ENCODE results near the gene GEMIN4.
A peak's percentile ranks its signal among the peaks of the same experiment; 100 is the strongest.
"Not testable (repeated sequence)": the region's sequence is repeated elsewhere in the genome, so short reads cannot be mapped to it uniquely, and the experiment has no call there.

GEMIN4 gene

GRCh38 chr17:752002-752619 lies at the start of gene GEMIN4:
Gene GEMIN4 (minus strand): TSS chr17:752264. CDS start chr17:752142, 122 bp downstream.
- peak within 1 kb of the TSS; percentile 98 for H3K4me3 Mint-ChIP-seq
- peak; percentile 94 for ATAC-seq
- H3K9me3 Mint-ChIP-seq: no peaks in the 10 kb centered on the region
- peaks cover 38% of the 10 kb centered on the region for H3K4me1 Mint-ChIP-seq
- peak within 1 kb of the TSS; percentile 99 for H3K27ac Mint-ChIP-seq
- no peaks in the 10 kb centered on the region for H3K27me3 Mint-ChIP-seq
- H3K36me3 Mint-ChIP-seq: peaks cover 36% of the 10 kb centered on the region

- no peak for ATAC-seq
- Mint-ChIP-seq H3K27ac (no peak overlapping the region), H3K36me3 (no peaks in the 10 kb centered on the region), H3K4me3 (no peak overlapping the region), H3K27me3 (peaks cover 18% of the 10 kb centered on the region), H3K9me3 (no peaks in the 10 kb centered on the region), H3K4me1 (no peaks in the 10 kb centered on the region)
Measured at GRCh38 chr17:801660-802059, 49.6 kb upstream of the GEMIN4 start.

GRCh38 chr17:800446-801242 lies 48.6 kb upstream of the GEMIN4 start:
- Mint-ChIP-seq H3K36me3 (no peaks in the 10 kb centered on the region), H3K27ac (no peak overlapping the region), H3K4me1 (no peaks in the 10 kb centered on the region), H3K27me3 (peaks cover 17% of the 10 kb centered on the region), H3K9me3 (no peaks in the 10 kb centered on the region), H3K4me3 (no peak overlapping the region)
- ATAC-seq: no peak

DNA sequence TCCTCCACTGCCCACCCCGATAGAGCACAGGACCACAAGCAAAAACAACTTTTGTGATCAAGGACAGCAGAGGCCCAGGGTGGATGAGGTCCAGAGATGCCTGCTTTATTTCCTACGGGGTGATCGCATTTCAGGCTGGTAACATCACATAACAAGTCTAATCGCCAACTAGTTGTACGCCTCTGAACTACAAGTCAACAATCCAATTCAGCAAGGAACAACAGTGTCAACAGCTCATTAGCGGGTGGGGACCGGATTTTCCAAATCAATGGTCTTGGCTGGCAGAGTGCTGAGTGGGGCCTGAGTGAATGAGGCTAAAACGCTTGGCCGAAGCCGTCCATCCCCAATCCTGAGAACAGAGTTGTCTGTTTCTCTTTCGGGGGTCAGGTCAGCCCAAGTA lies 47.2 kb upstream of the GEMIN4 start:
- Mint-ChIP-seq H3K4me3 (no peak overlapping the region), H3K27me3 (peaks cover 15% of the 10 kb centered on the region), H3K27ac (no peak overlapping the region), H3K9me3 (no peaks in the 10 kb centered on the region), H3K36me3 (no peaks in the 10 kb centered on the region), H3K4me1 (peaks cover 6% of the 10 kb centered on the region)
- no peak for ATAC-seq

DNA sequence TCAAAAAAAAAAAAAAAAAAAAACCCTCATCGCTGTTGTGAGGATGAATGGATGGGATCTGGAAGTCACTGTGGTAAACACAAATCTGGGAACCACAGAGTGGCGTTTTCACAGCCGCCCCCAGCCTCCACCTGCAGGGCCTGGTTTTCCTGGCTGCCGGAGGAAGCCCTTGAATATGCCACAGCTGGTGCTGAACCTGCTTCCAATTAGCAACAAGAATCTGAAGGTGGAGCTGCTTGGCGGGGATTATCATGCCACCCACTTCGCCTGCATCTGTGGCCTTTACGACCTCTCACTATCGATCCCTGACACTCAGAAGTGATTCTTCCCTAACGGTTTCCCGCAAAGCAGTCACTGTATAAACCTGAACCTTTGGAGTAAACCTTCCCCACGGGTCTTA lies 46.2 kb upstream of the GEMIN4 start:
- Mint-ChIP-seq H3K27ac (no peak overlapping the region), H3K36me3 (no peaks in the 10 kb centered on the region), H3K4me3 (no peak overlapping the region), H3K9me3 (no peaks in the 10 kb centered on the region), H3K27me3 (peaks cover 5% of the 10 kb centered on the region), H3K4me1 (peaks cover 6% of the 10 kb centered on the region)
- ATAC-seq: no peak

DNA sequence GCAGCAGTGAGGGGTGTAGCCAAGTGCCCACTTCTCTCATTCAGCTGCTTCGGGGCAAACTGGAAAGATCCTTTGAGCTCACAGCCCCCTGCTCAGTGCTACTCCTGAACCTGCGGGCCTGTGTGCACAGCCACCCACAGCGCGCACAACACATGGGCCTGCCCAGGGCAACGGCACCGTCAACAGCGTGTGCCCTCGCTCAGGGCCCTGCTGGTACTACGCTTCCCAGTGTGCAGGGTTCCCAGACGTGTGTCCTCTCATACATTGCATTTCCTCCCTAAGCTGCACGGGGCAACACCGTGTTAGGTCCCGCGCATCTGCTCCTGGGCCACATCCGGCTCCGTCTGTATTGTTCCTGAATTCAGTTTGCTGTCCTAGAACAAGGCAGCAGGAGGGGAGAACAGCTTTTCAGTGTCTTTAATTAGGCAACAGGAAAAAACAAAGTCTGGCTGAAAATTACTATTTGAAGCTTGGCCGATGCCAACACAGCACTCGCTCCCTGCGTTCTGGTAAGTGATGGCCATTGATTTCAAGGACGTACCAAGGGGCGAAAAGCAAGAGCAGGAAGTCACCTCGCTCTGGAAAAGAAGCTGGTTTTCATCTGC lies 45.3 kb upstream of the GEMIN4 start:
- Mint-ChIP-seq H3K36me3 (no peaks in the 10 kb centered on the region), H3K4me1 (peaks cover 6% of the 10 kb centered on the region), H3K27ac (no peak overlapping the region), H3K9me3 (no peaks in the 10 kb centered on the region), H3K4me3 (no peak overlapping the region), H3K27me3 (no peaks in the 10 kb centered on the region)
- no peak for ATAC-seq

GRCh38 chr17:796609-797008 lies 44.5 kb upstream of the GEMIN4 start:
- Mint-ChIP-seq H3K9me3 (no peaks in the 10 kb centered on the region), H3K4me3 (no peak overlapping the region), H3K36me3 (no peaks in the 10 kb centered on the region), H3K27me3 (no peaks in the 10 kb centered on the region), H3K27ac (no peak overlapping the region), H3K4me1 (peaks cover 6% of the 10 kb centered on the region)
- ATAC-seq: no peak

- Mint-ChIP-seq H3K36me3 (peaks cover 6% of the 10 kb centered on the region), H3K9me3 (no peaks in the 10 kb centered on the region), H3K4me1 (peaks cover 6% of the 10 kb centered on the region), H3K4me3 (no peak overlapping the region), H3K27ac (no peak overlapping the region), H3K27me3 (no peaks in the 10 kb centered on the region)
- no peak for ATAC-seq
Measured at GRCh38 chr17:795721-796120, 43.7 kb upstream of the GEMIN4 start.

DNA sequence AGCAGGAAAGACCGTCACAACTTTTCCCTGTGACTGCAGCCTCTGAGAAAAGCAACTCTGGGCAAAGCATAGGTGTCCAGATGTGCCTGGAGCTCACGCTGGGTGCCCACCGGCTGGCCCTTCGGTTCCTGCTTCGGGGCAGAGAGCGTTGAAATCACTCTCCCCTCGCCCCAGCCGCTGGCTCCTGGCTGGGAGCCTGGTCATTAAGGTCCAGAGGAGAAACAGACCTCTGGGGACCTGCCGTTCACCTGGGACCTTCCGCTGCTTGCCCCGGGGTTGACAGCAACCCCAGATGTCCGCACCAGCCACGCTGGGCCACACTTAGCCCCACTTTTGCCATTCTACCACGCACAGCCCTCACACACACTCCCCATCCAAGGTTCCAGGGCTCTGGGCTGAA lies 43.2 kb upstream of the GEMIN4 start:
- H3K9me3 Mint-ChIP-seq: no peaks in the 10 kb centered on the region
- H3K4me3 Mint-ChIP-seq: no peak overlapping the region
- ATAC-seq: no peak
- no peaks in the 10 kb centered on the region for H3K27me3 Mint-ChIP-seq
- no peak overlapping the region for H3K27ac Mint-ChIP-seq
- H3K4me1 Mint-ChIP-seq: peaks cover 6% of the 10 kb centered on the region
- H3K36me3 Mint-ChIP-seq: peaks cover 7% of the 10 kb centered on the region

GRCh38 chr17:794876-795275 lies 42.8 kb upstream of the GEMIN4 start:
- H3K4me1 Mint-ChIP-seq: peaks cover 6% of the 10 kb centered on the region
- peaks cover 11% of the 10 kb centered on the region for H3K36me3 Mint-ChIP-seq
- peak; percentile 74 for ATAC-seq
- H3K27me3 Mint-ChIP-seq: no peaks in the 10 kb centered on the region
- H3K4me3 Mint-ChIP-seq: no peak overlapping the region
- no peaks in the 10 kb centered on the region for H3K9me3 Mint-ChIP-seq
- H3K27ac Mint-ChIP-seq: no peak overlapping the region

- Mint-ChIP-seq H3K36me3 (peaks cover 24% of the 10 kb centered on the region), H3K27me3 (no peaks in the 10 kb centered on the region), H3K4me3 (no peak overlapping the region), H3K9me3 (no peaks in the 10 kb centered on the region), H3K27ac (no peak overlapping the region), H3K4me1 (peaks cover 6% of the 10 kb centered on the region)
- no peak for ATAC-seq
Measured at GRCh38 chr17:792277-792676, 40.2 kb upstream of the GEMIN4 start.

- Mint-ChIP-seq H3K4me1 (peaks cover 6% of the 10 kb centered on the region), H3K4me3 (no peak overlapping the region), H3K36me3 (peaks cover 28% of the 10 kb centered on the region), H3K9me3 (no peaks in the 10 kb centered on the region), H3K27ac (no peak overlapping the region), H3K27me3 (no peaks in the 10 kb centered on the region)
- no peak for ATAC-seq
Measured at GRCh38 chr17:791829-792228, 39.8 kb upstream of the GEMIN4 start.

GRCh38 chr17:790874-791247 lies 38.8 kb upstream of the GEMIN4 start:
- H3K27ac Mint-ChIP-seq, H3K4me1 Mint-ChIP-seq, H3K4me3 Mint-ChIP-seq, H3K9me3 Mint-ChIP-seq, ATAC-seq, H3K27me3 Mint-ChIP-seq: not testable (repeated sequence)
- H3K36me3 Mint-ChIP-seq: peaks cover 33% of the 10 kb centered on the region

- H3K36me3 Mint-ChIP-seq: peaks cover 33% of the 10 kb centered on the region
- not testable (repeated sequence) for H3K27me3 Mint-ChIP-seq, H3K9me3 Mint-ChIP-seq, ATAC-seq, H3K4me3 Mint-ChIP-seq, H3K27ac Mint-ChIP-seq, H3K4me1 Mint-ChIP-seq
Measured at GRCh38 chr17:789931-790873, 38.1 kb upstream of the GEMIN4 start.
